ENCODE data around the gene WFIKKN1.

WFIKKN1 gene

DNA sequence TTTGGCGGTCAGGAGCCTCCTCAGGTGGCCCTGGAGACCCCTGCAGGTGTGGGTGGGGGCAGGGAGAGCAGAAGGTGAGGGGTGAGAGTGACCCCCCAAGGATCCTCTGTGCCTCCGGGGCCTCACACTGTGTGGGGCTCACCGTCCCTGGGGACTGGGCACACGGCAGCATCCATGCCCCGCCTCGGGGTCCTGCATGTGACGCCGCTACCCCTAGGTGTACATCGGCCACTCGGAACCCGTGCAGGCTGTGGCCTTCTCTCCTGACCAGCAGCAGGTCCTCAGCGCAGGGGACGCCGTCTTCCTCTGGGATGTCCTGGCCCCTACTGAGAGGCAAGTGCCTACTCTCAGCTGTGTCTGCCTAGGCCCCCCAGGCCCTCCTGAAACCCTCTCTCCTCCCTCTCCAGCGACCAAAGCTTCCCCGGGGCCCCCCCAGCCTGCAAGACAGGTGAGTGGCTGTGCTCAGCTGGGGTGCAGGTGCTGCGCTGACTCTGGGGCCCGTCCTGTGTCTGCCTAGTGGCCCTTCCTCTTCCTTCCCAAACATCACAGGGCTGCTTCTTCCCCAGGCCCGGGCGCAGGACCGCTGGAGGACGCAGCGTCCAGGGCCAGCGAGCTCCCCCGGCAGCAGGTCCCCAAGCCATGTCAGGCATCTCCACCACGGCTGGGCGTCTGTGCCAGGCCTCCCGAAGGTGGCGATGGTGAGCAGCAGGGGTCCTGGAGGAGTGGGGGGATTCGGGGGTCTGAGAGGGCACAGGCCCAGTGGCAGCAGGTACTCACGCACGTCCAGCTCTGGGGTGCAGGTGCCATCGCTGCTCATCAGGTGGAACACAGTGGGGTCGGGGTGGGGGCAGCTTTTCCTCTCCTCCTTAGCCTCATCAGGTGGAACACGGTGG, 28.1 kb downstream of the WFIKKN1 start:
- FAIRE-seq, result no peak

DNA sequence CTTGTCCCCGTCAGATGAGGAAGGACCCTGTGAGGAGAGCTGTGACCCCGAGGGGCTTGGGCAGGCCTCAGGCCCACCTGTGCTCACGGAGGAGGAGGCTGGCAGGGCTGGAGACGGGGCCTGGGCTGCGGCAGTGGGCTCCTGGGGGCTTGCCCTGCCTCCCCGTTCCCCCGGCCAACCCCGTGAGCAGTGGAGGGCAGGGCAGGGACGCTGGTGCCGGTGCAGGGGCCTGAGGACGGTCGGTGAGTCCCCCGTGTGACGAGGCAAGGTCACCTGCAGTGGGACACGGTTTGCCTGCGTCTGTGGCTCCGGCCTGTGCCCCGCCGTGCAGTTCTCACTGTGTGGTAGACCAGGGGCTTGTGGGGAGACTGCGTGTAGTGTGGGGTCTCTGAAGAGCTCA, 28.8 kb downstream of the WFIKKN1 start:
- no peak for FAIRE-seq

DNA sequence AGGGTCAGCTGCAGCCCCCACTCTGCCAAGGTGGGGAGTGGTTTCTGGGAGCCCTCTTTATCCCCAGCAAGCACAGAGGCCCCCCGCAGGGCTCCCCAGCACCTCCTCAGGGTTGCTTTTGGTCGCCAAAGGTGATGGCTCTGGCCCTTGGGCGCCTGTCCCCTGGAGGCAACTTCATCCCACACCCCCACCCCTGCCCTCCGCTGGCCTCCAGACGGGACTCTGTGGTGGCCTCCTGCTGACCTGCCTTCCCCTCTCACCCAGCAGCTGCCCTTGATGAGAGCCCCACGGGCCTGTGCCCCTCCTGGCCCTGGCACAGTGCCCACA, 29.3 kb downstream of the WFIKKN1 start:
- FAIRE-seq, result no peak

DNA sequence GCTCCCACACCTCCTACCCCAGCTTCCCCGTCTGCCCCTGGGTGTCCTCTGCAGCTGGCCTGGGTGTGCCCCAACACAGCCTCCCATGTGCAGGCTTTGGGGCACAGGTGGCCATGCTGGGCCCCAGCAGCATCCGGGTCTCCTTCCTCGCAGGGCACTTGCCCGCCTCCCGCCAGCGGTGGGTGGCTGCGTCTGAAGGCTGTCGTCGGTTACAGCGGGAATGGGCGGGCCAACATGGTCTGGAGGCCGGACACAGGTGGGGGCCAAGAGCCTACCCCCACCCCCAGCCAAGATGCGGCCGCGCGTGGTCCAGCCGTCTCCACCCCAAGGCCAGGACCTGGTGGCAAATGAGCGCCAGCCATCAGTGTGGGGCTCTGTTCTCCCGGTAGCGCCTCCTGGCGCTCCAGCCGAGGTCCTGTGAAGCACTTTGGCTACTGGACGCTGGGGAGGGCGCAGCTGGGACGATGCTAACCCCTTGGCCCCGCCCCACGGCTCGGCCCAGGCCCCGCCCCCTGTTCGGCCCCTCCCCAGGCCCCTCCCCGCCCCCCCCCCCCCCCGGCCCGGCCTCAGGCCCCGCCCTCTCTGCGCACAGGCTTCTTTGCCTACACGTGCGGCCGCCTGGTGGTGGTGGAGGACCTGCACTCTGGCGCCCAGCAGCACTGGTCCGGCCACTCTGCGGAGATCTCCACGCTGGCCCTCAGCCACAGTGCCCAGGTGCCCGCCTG, 29.8 kb downstream of the WFIKKN1 start:
- no peak for FAIRE-seq

DNA sequence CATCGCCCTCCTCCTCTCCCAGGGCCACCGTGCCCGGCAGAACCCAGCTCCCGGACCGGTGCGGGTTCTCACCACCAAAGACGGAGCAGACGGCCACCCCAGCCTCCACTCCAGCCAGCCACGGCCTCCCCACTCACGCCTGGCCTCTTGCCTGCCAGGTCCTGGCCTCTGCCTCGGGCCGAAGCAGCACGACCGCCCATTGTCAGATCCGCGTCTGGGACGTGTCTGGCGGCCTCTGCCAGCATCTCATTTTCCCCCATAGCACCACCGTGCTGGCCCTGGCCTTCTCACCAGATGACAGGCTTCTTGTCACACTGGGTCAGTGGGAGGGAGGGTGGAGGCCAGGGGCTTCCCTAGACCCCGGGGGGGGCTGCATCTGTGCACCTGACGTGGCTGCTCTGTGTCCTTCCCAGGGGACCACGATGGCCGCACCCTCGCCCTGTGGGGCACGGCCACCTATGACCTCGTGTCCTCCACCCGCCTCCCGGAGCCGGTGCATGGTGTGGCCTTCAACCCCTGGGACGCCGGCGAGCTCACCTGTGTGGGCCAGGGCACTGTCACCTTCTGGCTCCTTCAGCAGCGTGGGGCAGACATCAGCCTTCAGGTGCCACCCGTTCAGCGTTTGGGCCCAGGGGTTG, 30.5 kb downstream of the WFIKKN1 start:
- FAIRE-seq, result no peak

DNA sequence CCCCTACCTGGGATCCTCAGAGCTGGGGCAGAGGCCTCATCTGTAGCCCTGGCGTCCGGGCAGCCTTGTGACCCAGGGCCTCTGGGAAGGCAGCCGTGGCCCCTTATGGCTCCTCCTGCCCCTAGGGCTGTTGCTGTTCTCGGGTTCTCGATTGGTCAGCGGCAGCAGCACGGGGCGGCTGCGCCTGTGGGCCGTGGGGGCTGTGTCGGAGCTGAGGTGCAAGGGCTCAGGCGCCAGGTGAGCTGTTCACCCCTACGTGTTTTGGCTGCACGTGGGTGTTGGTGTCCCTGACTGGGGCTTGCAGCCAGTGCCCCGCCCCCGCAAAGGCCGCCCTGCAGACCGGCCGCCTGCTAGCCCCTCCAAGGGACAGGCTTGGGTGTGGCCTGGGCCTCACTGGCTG, 31.3 kb downstream of the WFIKKN1 start:
- FAIRE-seq, result no peak

DNA sequence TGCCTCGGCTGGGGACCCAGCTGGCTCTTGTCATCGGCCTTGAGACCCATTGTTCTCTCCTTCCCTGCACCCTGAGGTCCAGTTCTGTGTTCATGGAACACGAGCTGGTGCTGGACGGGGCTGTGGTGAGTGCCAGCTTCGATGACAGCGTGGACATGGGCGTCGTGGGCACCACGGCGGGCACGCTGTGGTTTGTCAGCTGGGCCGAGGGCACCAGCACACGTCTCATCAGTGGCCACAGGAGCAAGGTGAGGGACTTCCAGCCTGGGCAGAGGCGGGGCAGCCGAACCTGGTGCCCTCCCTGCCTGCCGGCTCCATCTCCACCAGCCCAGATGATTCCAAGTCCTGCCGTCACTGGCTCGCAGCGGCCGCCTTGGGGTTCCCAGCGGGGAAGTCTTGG, 31.8 kb downstream of the WFIKKN1 start:
- FAIRE-seq, result no peak

DNA sequence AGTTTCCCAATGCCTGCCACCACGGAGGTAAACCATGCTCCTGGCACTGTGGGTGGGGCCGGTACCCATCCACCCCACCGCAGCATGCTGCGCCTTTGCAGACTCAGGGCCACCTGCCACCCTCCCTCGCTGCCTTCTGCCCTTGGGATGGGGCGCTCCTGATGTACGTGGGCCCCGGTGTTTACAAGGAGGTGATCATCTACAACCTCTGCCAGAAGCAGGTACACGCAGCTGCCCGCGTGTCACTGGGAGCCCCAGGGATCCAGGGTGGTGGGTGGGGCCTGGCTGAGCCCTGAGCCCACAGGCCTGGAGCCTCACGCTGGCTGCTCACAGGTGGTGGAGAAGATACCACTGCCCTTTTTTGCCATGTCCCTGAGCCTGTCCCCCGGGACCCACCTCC, 35.8 kb downstream of the WFIKKN1 start:
- FAIRE-seq, result no peak

DNA sequence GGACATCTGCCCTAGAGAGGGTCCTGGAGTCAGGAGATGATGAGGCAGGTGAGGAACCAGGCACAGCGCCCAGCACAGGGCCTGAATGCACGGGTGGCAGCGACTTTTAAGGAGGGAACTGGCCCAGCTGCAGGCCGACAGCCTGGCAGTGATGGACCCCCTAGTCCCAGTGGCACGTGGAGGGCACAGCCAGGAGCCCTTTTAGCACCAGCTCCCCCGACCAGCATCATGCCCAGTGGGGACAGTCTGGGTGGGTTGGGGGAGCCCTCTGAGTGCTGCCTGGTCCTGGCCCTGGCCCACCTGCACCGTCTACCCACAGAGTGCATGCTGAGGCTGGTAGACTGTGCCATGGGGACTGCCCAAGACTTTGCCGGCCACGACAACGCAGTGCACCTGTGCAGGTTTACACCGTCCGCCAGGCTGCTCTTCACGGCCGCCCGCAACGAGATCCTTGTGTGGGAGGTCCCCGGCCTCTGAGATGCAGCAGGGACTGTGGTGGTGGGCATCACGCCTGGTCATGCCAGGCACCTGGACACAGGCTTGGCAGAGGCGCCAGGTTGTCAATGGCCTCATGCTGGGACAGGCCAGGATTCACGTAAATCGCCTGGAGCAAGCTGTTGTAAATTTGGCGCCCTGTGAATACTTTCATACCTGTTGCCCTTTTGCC, 36.5 kb downstream of the WFIKKN1 start:
- no peak for FAIRE-seq

DNA sequence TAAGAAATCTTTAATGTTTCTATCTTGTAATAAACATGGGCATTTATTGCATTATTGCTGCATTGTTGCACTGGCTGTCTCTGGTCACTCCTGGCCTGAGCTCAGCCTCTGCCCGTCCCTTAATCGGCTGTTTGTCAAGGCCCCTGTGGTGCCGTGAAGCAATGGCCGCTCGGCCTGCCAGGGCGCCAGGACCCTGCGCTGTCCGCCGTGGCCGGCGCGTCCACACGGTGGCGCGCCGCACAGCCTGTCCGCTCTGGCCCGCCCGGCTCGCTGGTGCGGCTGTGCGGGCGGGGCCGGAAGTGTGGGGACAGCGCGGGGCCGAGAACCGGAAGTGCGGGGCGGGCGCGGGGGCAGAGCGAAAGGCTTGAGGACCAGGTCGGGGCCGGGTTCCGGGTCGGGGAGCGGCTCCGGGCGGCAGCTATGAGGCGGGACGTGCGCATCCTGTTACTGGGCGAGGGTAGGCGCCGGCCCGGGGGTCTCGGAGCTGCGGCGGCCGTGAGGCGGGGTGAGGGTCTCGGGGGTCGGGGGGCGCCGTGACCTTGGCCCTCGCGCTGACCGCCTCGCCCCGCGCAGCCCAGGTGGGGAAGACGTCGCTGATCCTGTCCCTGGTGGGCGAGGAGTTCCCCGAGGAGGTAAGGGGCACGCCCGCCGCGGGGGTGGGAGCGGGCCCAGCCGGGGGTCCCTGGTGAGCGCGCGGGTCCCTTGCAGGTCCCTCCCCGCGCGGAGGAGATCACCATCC, 37.2 kb downstream of the WFIKKN1 start, which contains the start of gene RHOT2:
RHOT2 (plus strand) TSS at position 353 of the 739 bp plus-strand sequence; CDS start at position 421, 68 bp downstream.
- no peak for FAIRE-seq

DNA sequence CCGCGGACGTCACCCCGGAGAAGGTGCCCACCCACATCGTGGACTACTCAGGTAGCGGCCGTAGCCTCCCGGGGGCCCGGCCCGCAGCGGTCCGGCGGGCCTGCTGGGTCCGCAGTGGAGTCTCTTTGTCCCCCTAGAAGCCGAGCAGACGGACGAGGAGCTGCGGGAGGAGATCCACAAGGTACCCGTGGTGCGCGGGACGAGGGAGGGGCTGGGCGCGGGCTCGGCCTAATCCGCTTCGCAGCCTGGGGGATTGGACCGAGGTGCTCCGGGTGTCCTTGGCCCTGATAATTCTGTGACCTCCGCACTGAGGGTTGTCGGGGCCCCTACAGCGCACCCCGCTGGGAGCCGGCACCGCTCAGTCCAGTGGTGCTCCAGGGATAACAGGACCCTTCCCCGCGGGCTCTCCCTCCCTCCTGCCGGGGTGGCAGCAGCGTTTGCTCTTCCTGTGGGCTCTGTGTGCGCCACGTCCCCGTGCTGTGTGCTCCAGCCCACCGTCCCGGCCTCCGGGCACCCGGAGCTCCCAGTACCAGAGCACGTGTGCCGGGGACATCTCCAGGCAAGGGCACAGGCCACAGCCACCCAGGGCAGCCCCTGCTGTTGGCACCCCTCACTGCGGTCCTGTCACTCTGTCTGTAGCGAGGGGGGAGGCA, 37.9 kb downstream of the WFIKKN1 start:
- no peak for FAIRE-seq

DNA sequence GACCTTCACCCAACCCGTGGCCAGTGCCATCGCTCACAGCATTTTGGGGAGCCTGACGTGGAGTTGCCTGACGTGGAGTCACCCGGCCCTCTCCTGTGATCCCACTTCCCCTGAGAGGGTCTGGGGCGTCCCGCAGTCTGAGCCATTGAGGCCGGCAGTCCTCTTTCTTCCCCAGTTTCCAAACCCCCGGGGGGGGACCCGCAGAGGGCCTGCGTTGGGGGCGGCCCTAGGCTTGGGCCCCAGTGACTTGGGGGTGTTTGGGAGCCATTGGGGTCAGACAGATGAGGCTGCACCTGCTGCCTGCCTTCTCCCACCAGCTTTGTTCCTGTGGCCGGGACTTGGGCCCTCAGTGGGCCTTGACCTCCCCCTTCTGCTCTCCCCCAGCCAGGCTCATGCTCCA, 38.9 kb downstream of the WFIKKN1 start:
- FAIRE-seq, result no peak

DNA sequence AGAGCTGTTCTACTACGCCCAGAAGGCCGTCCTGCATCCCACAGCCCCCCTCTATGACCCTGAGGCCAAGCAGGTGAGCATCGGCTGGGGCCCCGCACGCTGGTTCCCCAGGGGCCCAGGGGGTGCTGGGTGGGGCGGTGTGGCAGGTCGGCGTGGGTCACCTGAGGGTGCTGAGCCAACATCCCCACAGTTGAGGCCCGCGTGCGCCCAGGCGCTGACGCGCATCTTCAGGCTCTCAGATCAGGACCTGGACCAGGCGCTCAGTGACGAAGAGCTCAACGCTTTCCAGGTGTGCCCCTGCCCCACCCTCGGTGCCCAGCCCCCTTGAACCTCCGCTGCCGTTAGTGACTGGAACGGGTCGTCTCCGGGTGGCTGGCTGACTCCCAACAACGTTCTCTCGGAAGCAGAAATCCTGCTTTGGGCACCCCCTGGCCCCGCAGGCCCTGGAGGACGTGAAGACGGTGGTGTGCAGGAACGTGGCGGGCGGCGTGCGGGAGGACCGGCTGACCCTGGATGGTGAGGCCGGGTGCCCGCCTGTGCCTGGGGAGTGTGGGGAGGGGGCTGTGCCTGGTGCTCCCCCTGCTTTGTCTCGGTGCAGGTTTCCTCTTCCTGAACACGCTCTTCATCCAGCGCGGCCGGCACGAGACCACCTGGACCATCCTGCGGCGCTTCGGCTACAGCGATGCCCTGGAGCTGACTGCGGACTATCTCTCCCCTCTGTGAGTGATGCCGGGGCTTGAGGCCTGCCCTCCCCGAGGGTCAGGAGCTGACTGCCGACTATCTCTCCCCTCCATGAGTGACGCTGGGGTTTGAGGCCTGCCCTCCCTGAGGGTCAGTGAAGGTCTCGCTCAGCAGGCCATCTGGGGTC, 39.9 kb downstream of the WFIKKN1 start:
- no peak for FAIRE-seq

DNA sequence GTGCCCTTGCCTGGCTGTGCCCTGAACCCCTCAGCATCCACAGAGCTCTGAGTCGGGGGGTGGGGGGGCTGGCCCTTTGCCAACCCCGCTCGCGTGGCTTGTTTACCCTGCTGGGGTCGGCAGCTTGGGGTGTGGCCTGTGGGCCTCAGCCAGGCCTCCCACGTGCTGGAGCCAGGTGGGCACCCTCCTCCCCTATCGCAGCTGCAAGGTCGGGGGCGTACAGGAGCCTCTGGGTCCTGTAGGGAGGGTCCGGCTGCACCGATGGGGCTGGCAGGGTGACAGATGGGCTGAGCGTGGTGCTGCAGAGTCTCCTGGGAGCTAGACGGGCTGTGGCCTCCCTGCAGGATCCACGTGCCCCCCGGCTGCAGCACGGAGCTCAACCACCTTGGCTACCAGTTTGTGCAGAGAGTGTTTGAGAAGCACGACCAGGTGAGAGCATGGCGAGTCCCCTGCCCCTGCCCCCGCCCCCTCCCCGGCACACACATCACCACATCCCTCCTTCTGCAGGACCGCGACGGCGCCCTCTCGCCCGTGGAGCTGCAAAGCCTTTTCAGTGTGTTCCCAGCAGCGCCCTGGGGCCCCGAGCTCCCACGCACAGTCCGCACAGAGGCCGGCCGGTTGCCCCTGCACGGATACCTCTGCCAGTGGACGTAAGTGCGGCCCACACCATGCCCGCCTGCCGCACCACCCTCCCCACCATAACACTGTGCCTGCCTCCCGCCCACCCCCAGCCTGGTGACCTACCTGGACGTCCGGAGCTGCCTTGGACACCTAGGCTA, 40.8 kb downstream of the WFIKKN1 start:
- no peak for FAIRE-seq

DNA sequence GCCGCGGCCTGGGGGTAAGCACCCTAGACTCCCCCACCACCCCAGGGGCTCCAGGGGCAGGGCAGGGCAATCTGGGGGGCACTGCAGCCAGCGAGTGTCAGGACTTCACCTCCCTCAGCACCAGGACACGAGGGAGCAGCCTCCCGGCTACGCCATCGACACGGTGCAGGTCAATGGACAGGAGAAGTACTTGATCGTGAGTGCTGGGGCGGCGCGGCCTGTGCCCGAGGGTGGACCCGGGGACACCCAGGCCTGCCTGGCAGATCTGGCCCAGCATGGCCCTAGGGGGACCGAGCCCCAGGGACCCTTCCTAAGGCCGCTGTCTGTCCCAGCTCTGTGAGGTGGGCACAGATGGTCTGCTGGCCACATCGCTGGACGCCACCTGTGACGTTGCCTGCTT, 41.6 kb downstream of the WFIKKN1 start:
- no peak for FAIRE-seq

DNA sequence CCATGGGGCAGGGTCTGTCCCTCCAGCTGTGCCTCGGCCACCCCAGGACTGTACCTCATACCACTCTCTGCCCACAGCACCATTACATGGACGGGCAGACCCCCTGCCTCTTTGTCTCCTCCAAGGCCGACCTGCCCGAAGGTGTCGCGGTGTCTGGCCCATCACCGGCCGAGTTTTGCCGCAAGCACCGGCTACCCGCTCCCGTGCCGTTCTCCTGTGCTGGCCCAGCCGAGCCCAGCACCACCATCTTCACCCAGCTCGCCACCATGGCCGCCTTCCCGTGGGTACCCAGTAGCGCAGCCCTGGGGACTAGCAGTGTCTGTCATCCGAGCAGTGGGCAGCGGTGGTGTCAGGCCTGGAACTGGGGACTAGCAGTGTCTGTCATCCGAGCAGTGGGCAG, 42.1 kb downstream of the WFIKKN1 start:
- FAIRE-seq, result no peak

DNA sequence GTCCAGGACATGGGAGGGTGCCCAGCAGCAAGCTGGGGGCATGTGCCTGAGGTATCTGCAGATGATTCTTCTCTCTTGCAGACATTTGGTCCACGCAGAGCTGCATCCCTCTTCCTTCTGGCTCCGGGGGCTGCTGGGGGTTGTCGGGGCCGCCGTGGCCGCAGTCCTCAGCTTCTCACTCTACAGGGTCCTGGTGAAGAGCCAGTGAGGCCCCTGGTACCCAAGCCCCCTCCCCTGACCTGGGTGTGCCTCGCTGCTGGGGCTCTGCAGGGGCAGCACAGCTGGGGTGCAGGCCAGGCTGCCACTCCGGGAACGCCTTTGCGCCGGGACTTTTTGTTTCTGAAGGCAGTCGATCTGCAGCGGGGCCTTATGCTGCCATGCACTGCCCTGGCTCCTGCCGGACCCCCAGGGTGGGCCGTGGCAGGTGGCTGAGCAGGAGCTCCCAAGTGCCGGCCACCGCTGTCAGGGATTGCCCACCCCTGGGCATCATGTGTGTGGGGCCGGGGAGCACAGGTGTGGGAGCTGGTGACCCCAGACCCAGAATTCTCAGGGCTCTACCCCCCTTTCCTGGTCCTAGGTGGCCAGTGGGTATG, 42.7 kb downstream of the WFIKKN1 start:
- no peak for FAIRE-seq

DNA sequence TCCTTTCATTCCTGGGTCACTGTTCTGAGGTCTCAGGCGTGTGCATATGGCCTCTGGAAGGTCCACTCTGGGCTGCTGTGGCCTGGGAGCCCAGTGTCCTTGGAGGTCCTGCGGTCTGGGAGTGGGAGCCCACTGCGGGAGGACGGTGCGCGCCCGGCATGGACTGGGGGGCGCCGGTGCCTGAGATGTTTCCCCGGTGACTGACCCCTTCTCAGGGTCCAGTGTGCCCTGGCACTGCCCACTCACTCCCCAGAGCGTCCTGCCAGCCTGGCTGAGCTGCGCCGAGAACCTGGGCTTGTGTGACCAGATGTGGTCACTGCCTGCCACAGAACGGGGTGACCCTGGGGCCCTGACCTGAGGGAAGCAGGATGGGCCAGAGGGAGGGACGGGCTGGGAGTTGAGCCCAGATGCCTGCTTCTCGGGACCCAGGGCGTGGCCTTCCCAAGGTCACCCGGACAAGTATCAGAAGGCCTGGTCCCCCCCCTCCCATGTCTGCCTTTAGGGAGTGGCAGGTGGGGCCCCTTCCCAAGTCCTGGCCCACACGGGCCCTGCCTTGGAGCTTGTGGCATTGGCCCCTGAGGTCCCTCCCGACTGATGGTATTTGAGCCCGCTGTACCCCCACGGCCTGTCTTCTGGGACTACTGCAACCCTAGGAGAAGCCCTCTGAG, 43.6 kb downstream of the WFIKKN1 start:
- FAIRE-seq, result no peak
